GM21723 (cell line): ENCODE results near the gene SOX11.
"Not testable (repeated sequence)": the region's sequence is repeated elsewhere in the genome, so short reads cannot be mapped to it uniquely, and the experiment has no call there.

ENCODE experiments used
- ATAC-seq: cut with Tn5 transposase; IDR thresholded peaks from one replicate; pipeline ENCODE4 v1.9.1; 2021; ENCODE audit warnings: mild to moderate bottlenecking, moderate library complexity; ENCODE audit not compliant: unreplicated experiment

The SOX11 gene

DNA sequence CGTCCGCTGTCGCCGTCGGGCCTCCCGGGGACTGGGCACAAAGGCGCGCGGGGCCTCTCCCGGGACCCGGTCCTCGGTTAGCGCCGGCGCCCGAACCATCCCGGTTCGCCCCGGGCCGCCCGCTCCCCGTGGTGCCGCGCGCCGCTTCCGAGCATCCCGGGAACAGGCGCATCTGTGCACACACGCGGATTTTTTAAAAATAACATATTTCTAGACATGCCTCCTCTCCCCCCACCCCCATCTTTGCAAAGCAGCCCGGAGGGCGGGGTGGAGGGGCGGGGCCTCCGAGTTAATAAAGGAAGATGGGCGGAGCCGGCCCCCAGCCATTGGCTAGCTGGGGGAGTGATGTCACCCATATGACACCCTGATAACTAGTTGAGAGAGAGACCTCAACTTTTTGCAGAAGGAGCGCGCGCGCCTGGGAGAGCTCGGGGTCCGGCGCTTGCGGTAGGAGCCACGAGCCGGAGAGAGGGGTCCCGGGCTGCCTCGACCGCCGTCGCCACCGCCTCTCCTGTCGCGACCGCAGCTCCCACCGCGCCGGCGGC is at the start of gene SOX11:
SOX11 (plus strand) TSS at position 400 of the 545 bp plus-strand sequence. CDS start 338 bp downstream, outside the sequence.
- no peak for ATAC-seq

DNA sequence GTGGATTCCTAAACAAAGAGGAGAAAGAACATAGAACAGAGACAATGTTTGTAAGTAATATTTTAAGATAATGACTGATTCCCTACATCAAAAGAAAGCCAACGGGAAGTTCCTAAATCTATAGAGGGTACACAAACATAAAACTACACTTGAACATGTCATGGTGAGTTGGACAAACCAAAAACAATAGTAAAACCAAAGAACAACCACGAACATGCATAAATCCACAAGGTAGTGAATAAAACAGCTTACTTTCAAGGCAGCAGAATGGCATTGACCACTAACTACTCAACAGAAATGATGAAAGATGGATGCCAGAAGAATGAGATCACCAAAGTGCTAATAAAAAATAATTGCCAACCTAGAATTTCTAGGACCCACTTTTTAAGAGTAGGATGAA is 39.5 kb upstream of the SOX11 start:
- ATAC-seq, result not testable (repeated sequence)

- not testable (repeated sequence) for ATAC-seq
These were observed 38.4 kb upstream of the SOX11 start for GRCh38 chr2:5653756-5654155.

DNA sequence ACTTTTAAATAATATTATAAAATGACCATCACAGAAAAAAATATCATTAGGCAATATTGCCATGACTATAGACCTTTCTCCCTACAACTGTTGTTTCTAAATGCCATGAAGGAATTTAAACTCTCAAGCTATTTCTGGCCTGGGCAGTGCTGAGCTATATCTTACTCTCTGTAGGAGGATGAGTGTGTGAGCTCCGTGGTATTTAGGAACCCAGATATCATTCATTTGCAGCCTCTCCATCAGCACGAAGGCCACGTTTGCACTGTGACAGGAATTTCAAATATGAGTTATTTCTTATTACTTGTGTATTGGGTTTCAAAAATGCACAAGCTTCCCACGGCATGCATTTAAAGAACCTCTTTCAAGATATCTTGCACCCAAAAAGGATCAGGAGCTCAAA is 35.0 kb upstream of the SOX11 start:
- ATAC-seq, result no peak

DNA sequence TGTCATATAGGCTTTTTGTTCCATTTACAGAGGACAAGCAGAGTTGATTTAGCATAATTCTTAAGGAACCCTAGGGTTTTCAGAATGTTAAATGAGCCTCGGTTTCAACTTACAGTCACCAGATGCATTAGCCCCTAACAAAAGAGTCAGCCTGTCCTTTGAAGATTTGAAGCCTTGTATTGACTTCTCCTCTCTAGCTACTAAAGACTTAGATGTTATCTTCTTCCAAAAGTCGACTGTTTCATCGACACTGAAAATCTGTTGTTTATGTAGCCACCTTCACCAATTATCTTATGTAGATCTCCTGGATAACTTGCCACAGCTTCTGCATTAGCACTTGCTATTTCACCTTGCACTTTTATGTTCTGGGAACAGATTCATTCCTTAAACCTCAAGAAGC is 31.6 kb upstream of the SOX11 start:
- no peak for ATAC-seq

- no peak for ATAC-seq
These were observed 30.8 kb upstream of the SOX11 start for GRCh38 chr2:5661362-5661761.

DNA sequence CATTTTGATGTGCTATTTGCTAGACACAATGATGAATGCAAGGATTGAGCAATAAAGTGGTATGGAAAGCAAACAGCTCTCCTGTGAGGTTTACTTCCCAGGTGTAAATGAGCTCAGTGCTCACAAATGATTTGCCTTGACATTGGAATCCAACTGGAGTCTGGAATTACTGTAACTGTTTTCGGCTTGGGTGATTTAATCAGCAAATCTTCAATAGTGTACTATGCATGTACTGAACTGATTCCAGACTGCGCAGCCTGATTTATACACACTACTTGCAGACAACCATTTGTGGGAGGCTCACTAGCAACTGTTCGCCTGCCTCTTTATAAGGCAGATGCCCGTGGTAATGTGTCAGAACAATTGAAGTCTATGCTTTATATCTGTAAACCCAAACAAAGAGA is 27.9 kb upstream of the SOX11 start:
- no peak for ATAC-seq

GRCh38 chr2:5665066-5665465 is 27.1 kb upstream of the SOX11 start:
- no peak for ATAC-seq

DNA sequence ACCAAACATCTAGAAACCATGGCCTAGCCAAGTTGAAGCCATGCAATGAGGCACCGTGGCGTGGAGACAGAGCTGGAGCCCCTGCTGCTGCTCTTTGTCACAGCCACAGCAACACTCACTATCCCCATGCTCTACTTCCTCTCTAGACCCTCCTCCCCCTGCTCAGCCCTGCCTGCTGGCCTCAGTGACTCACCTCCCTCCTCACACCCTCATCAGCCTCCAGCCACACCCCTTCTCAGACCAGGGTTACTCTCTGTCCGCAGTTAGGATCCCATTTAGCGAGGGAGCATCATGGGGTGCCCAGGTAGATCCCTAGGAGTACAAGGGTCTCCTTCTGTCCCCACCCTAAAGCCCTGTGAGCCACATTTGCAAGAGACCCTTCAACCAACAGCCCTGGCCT is 25.4 kb upstream of the SOX11 start:
- no peak for ATAC-seq

- ATAC-seq, result not testable (repeated sequence)
These were observed 24.5 kb upstream of the SOX11 start for GRCh38 chr2:5667655-5668054.

- ATAC-seq, result no peak
These were observed 23.4 kb upstream of the SOX11 start for GRCh38 chr2:5668682-5669250.

GRCh38 chr2:5672749-5673144 is 19.4 kb upstream of the SOX11 start:
- ATAC-seq, result no peak

DNA sequence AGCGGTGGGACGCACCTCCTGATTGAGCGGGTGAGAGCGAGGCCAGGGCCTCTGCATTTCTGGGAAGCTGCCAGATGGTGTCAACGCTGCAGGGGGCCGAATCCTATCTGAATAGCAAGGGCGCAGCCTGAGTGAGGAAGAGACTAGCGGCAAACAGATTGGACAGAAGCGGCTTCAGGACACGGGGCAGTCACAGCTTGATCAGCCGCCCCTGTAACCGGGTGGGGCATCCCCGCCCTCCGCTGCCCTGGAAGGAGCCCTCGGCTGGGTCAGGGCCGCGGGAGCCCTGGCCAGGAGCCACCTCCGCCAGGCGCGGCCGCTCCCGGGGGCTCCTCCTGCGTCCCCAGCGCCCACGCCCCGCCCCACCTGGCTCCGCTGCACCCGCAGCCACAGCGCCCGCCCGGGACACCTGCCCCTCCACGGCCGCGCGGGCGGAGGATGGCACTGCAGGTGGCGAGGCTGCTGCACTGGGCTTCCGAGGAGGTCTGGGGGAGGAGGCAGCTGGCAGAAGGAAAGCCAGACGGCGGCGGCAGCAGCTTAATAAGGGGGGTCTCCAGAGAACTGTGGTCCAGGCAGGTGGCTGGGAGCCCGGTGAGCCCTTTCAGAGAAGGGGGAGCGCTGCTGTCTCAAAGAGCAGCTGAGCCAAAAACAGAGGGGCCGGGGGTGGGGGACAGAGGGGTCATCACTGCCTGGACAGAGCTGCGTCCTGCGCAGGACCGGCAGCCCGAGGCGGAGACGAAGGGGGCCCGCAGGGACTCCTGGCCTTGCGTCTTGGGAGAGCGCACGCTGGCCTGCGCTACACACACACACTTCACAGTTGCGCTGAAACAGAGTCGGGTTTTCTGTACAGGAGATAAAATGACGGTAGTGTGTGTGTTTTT is 18.8 kb upstream of the SOX11 start:
- ATAC-seq, result no peak

GRCh38 chr2:5674026-5674340 is 18.2 kb upstream of the SOX11 start:
- no peak for ATAC-seq

DNA sequence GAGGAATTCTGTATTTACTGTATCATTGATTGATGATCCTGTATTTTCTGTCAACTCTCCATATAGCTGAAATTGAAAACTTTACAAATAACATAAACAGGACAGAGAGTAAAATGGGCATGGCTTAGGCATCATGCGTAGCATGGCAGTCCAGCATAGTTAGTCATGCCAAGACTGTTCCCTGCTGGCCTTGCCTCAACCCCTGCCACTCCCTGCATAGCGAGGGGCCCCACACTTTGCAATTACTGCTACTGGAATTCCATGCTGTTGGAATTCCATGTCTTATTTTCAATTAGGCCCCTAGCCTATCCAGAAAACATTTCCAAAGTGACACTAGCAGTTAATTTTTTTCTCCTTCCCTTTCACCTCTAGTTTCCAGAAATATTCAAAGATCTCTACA is 15.1 kb upstream of the SOX11 start:
- ATAC-seq, result no peak

DNA sequence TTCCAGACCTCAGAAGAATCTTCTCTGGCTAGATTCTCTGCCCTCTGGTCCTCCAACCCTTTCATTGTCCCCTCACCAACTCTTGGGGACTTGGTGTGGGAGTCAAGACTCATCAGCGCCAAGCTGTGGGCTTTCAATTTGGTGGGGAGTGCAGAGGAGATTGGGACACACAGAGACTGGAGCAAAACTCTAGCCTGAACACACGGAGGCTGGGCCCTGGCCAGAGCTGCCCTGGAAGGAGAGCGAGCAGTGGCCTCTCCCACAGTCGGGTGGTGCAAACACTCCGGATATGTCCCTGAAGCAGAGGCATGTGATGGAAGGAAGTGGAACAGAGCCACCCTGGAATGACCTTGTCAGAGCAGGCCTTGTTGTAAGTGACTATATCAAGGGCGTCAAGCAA is 8.7 kb upstream of the SOX11 start:
- no peak for ATAC-seq

DNA sequence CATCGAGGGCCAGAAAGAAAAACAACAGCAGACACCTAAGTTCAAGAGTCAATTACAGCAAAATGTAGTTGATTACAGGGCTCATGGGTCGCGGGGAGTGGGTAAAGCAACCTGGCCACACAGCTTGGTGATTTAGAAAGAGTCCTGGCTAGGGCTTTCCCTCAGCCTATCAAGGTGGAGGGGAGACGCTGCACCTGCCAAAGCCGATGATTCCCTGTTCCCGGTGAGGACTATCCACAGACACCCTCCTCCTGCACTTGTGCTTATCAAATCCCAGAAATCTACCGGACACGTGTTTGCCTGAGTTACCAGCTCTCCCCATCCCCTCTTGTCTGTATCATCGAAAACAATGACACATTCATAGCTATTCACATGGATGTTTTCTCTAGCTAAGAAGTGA is 7.0 kb upstream of the SOX11 start:
- no peak for ATAC-seq

DNA sequence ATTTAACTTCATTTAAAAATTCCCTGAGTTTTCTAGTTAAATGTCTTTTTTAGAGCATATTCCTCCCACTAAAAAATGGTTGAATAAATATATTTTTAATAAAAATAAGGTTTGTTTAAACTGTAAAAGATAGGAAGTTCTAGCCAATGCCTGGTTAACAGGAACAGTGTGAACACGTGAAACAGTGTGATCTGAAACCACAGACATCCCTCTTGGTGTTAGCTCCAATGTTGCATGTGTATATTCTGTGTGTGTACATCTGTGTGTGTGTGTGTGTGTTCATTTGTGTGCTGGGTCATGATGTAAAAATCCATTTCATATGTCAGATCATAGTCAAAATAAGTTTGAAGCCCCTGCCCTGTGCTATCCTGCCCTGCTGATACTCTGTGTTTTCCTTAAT is 6.1 kb upstream of the SOX11 start:
- no peak for ATAC-seq

GRCh38 chr2:5686536-5686935 is 5.6 kb upstream of the SOX11 start:
- no peak for ATAC-seq

GRCh38 chr2:5689750-5690149 is 2.4 kb upstream of the SOX11 start:
- ATAC-seq, result no peak

DNA sequence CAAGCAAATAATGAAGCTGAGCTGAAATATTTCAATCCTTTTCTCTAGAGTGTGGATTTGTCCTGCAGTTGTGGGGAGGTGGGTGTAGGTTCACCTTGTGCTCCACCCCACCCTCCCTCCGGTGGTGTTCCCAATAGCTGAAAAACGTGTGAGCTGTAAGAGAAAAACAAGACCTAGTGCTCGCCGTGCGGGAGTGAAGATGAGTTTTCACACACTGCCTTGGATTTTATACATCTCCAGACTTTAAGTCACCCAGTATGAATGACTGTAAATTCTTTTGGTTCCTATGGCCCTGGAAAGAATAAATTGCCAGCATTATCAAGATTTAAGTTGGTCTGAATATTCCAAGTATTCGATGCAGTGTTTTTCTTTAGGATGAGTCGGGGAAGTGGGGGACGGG is 1.9 kb upstream of the SOX11 start:
- ATAC-seq, result no peak

DNA sequence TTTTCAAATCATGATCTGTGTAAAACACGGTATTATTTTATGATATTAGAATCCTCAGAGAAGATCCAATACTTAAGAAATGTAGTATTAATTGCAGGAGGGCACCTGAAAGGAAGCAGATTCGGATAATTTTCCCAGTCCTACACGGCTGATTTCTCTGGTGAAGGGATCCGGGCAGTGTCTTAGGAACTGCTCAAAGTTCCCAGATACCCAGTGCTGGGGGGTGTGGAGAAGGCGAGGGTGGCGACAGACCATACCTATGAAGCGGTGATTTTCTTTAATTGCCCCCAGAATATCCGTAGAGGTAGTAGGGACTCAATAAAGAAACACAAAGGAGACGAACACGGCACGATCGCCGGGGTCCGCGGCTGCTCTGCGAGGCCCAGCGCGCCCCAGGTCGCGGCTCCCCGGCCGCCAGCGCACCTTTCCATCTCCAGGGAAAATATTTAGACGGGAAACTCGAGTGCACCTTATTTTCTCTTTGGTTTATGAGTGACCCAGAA is 1.4 kb upstream of the SOX11 start:
- ATAC-seq, result no peak
